Activated CD4-positive, alpha-beta T cell treated with anti-CD3 and anti-CD28 coated beads for 48 hours (primary cell): ENCODE measurements around the gene AQP9.
A peak's percentile ranks its signal among the peaks of the same experiment; 100 is the strongest.
"Not testable (repeated sequence)": the region's sequence is repeated elsewhere in the genome, so short reads cannot be mapped to it uniquely, and the experiment has no call there.

ENCODE experiments used
- DNase-seq: peaks from one replicate; pipeline ENCODE4 v3.0.0-alpha.2; 2020

AQP9 gene

DNA sequence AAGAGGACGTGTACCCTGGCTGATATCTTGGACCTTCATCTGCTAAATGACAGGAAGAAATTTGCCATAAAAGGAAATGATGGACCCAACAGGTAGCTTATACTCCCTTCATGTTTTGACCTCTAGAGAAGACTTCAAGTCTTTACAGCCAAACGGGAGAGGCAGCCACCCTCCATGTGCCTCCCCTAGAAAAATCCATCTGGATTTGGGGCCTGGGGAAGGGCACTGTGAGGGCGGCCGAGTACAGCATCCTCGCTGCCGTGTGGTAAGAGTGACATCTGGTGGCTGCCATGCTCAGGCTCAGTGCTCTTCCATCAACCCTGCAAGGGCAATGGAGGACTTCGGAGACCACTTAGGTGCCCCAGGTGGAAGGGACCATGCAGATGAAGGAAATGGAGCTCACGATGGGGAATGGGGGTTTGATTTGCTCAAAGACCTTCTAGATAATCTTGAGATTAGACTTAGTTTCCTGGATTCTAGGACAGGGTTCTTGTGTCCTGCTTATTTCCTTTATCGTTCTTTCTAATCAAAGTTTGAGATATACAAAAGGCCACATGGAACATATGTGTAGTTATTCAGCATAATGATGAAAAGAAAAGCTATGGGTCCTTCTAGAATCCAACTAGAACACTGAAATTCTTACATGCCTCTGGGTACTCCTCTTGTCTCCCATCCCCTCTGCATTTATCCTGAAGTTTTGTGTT lies 44.4 kb downstream of the AQP9 start:
- DNase-seq: peak; percentile 41

DNA sequence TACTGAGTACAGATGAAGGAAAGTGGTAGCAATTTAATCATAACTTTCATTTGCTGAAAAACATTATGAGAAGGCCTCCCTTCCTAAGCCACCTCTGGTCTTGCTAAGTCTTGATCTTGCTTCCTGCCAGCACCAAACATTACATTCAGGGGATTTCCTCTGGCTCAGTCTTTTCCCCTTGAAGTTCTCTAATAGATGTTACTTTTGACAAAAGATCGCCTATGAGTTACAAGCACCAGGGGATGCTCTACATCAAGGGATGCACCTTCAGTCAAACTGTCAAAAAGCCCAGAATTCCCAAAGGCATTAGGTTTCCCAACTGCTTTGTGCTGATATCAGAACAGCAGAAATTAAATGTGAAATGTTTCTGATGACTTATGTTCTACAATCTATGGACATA lies 47.3 kb downstream of the AQP9 start:
- no peak for DNase-seq

DNA sequence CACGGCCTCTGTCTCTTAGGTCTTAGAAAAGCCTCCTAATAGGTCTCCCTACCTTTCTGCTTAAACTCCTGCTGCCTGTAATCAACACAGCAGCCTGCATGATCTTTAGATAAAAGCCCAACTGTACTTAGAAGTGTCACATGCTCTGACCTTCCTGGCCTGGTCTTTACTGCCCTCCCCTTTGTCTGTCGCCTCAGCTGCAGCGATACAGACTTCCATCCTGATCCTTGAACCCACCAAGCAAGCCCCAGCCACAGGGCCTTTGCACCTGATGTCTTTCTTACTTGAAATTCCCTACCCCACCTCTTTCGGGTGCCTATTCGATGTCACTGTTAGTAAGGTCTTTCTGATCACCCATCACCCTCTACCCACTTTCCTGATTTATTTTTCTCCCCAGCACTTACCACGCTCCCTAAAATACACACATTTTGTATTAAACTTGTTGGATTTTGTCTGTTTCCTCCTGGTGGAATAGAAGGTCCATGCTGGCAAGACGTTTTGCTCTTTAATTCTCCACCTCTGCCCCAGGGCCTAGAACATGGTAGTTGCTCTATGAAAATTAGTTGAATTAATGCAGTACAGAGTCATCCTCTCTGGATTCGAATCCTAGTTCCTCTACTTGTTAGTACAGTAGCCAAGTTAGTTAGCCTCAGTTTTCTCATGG lies 51.1 kb downstream of the AQP9 start:
- DNase-seq: no peak

DNA sequence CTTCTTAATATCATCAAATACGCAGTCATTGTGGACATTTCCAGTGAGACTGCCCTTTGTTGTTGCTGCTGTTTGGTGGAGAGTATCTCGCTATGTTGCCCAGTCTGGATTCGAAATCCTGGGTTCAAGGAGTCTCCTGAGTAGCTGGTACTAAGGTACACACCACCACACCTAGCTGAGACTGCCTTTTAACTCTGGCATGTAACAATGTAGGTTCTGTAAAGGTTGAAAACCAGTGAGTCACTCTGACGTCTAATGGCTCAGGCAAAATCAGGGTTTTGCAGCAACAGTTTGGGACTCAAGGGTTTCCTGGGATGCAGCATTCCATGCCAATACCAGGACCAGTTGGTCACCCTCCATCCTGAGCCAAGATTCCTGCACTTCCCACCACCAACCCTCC lies 52.2 kb downstream of the AQP9 start:
- DNase-seq: no peak

DNA sequence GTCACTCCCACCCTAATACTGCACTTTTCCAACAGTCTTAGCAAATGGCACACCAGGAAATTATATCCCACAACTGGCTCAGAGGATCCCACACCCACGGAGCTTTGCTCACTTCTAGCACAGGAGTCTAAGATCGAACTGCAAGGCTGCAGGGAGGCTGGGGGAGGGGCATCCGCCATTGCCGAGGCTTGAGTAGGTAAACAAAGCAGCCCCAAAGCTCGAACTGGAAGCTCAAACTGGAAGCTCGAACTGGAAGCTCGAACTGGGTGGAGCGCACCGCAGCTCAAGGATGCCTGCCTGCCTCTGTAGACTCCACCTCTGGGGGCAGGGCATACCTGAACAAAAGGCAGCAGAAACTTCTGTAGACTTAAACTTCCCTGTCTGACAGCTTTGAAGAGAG lies 55.5 kb downstream of the AQP9 start:
- DNase-seq: not testable (repeated sequence)

DNA sequence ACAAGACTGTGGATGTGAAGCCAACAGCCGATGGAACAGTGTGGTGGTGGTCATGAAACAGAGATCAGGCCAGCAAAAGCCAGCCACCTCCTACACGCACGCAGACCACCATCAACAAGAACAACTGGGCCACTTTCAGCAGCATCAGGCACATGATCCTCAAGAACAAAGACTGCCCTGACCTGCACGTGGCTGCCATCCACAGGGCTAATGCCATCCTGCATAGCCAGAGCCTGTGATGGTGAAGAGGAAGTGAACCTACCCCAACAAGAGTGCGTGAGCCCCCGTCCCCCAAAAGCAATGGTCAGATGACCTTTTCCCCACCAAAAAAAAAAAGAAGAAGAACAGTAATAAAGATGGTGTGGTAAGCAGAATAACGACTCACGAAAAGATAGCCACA lies 62.6 kb downstream of the AQP9 start:
- DNase-seq: no peak

DNA sequence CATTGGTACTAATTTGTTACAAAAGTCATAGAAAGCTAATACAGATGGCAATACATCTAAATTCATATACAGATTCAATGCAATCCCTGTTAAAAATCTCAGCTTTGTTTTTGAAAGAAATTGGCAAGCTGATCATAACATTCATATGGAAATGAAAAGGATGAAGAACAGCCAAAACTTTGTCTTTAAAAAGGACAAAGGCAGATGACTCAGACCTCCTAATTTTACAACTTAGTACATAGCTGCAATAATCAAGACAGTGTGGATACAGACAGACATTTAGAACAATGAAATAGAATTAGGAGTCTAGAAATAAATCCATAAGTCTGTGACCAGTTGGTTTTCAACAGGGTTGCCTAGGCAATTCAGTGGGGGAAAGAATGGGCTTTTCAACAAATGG lies 63.3 kb downstream of the AQP9 start:
- DNase-seq: no peak

DNA sequence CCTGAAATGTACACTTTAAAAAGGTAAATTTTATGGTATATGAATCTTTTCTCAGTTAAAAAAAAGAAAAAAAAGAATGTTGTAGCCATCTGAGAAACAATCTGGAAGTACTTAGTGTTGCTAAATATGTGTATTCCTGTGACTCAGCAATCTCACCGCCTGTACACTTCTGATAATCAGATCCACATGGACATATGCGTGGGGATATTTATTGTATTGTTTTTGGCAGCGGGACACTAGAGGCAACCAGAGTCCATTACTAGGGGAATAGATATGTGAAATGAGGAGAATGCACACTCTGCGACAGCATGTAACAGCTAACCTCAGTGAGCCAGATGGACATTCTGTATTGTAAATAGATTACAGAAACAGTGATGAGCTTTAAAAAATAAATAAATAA lies 65.4 kb downstream of the AQP9 start:
- DNase-seq: no peak

DNA sequence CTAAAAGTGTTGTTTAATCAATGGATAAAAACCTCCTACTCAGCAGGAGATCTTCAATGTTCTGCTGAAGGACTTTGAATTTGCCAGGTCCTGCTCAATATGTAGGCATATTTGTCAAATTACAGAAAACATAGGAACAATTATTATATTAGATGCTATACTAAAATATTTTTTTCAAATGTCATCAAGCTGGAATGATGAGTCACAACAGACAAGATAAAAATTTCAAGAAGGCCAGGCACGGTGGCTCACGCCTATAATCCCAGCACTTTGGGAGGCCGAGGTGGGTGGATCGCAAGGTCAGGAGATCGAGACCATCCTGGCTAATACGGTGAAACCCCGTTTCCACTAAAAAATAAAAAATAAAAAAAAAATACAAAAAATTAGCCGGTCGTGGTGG lies 68.0 kb downstream of the AQP9 start:
- DNase-seq: no peak

DNA sequence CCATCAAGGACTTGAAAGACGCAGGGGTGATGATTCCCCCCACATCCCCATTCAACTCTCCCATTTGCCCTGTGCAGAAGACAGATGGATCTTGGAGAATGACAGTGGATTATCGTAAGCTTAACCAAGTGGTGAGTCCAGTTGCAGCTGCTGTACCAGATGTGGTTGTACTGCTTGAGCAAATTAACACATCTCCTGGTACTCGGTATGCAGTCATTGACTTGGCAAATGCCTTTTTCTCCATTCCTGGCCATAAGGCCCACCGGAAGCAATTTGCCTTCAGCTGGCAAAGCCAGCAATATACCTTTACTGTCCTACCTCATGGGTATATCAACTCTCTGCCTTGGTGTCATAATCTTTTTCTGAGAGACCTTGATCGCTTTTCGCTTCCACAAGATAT lies 70.0 kb downstream of the AQP9 start:
- DNase-seq: not testable (repeated sequence)

DNA sequence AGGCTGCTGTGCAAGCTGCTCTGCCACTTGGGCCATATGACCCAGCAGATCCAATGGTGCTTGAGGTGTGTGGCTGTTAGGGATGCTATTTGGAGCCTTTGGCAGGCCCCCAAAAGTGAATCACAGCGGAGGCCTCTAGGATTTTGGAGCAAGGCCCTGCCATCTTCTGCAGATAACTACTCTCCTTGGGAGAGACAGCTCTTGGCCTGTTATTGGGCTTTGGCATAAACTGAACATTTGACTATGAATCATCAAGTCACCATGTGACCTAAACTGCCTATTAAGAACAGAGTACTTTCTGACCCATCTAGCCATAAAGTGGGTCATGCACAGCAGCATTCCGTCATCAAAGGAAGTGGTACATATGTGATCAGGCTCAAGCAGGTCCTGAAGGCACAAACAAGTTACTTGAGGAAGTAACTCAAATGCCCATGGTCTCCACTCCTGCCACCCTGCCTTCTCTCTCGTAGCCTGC lies 70.9 kb downstream of the AQP9 start:
- not testable (repeated sequence) for DNase-seq

DNA sequence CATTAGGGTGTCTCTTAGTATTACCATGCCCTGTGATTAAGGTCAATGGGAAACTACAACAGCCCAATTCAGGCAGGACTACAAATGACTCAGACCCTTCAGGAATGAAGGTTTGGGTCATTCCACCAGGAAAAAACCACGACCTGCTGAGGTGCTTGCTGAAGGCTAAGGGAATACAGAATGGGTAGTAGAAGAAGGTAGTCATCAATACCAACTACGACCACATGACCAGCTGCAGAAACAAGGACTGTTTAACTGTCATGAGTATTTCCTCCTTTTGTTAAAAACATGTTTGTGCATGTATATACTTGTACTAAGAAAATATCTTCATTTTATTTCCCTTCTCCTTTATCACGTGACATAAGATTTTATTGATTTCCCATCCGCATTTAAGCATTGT lies 71.8 kb downstream of the AQP9 start:
- DNase-seq: not testable (repeated sequence)

DNA sequence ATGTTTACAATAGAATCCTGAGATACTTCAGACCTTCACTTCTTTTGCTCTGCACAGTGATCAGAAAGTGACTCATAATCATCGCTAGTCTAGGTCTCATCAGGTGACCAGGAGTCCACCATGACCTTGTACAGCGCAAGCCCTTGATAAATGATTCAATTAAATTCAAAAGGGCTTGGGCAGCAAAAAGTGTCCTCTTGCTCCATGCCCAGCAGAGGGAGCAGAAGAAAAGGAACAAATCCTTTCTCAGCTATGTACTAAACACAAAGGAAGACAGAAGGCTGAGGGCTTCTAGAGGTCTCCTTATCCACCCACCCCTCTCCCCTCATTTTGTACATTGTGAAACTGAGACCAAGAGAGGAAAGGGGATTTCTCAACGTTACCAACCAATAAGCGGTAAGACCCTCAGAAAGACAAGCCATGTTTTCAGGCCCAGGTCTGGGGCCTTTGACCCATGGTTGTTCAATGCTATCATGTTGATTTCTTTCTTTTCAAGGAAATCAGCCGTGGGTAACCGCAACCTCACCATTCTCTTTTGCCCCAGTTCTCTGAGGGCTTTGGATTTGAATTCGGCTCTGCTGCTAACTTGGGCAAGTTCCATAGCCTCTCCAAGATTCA lies 74.8 kb downstream of the AQP9 start:
- no peak for DNase-seq

DNA sequence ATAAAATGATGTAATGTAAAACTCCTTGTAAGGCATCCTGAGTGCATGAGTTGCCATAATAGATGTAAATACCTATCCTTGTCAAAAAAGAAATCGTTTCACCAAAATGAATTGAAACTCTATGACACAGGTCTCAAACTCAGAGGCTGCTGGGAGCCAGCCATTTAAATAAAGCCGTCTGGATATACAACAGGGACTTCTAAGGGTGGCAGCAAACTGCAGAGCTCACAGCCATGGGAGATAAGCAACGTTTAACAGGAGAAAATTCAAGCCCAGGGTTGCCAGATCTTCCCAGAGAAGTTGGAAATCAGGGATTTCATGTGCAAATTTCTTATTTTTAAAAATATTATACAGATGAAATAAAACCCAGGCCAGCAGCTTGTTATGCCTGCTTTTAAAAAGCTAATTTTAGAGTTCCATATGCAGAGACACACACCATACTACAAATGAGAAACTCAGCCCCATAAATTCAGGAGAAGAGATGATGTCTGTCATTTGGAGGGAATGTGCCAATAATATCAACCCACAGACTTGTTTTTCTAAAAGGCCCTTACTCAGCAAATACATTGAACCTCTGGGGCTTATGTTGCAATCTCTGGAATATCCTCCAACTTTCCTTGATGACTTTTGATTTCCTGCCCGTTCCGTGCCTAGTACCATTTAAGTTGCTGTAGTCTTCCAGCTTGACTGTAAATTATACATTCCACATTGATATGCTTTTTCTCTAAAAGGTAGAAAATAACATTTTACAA lies 75.6 kb downstream of the AQP9 start:
- DNase-seq: no peak

DNA sequence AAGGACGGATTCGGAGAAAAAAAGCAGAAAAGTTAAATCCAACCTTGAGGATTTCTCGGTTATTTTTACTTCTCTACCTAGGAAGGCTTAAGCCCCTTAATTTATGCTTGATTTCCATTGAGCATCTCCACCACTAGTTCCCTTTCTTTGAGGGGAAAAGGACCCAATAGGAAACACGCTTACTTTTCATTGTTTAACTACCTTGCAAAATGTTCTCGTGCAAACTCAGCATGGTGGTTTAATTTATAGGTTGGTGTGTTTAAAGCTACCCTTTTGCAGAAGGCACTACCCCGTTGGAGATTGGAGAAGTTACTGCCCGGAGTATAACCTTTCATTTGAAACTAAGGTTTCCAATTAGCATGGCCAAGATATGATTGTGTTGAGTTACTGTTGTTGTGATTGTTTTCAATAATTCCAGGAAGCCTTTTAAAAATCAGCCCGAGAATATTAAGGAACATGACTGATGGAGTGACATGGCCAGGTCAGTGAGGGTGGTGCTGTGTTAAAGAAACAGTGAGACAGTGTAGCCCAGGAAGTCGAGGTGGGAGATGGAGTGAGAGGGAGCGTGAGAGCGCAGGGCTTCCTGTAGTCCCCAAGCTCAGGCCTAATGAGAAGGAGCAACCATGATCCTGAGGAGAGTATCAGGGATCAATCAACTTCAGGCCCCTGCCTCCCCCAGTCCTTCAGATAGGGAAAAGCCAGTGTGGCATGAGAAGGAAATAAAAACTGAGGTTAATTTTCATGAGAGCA lies 76.6 kb downstream of the AQP9 start:
- no peak for DNase-seq

DNA sequence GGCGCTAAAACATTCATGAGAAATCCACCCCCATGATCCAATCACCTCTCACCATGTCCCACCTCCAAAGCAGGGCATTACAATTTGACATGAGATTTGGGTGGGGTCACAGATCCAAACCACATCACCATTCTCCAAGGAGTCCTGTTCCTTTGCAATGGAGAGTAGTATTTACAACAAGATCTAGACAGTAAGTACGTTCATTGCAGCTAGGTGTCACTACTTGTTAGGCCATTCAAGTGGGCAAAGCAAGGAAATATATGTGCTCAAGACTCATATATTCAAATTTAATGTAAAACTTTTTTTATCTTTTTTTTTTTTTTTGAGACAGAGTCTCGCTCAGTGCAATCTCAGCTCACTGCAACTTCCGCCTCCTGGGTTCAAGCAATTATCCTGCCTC lies 79.3 kb downstream of the AQP9 start:
- DNase-seq: no peak

DNA sequence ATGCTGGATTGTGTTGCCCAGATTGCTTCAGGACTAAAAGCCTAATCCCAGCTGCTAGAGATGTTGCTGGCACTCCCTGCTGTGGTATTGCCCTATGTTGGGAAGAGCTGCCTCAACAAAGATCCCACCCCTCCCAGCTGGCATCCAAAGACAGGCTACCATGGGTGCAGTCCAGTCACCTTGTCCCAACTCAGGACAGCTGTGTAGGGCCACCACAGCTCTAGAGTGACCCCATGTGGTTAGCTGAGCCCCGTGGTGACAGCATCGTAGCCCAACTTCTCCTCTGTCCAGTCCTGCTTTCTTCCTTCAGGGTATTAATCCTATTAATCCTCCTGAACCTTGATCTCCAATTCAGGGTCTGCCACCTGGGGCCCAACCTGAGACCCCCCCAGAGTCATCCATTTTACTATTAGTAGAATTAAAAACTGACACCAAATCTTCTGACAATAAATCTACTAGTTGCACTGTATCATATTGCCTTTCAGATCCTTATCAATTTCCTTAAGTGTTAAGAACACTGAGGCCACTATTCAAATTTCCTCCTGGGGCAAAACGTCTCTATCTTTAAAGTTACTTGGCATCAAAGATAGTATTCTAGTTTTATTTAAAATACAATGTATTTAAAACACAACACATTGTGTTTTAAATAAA lies 83.5 kb downstream of the AQP9 start:
- DNase-seq: no peak

DNA sequence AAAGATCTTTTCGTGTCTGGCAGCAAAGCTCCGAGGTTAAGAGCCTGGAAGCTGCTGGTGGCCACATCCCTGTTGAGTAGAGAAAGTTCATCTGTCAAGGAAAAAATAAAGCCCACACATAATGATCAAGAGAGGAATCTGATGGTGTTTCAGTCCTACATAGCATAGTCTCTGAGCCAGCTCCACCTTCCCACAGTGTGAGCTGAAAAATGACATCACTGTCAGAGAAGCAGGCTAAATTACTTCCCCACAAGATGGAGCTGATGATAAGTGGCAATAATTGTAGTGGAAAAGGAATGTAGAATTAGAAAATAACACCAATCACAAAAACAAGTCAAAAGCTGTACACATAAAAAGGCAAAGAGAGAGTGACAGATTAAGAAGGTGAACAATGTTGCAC lies 84.5 kb downstream of the AQP9 start:
- DNase-seq: no peak

DNA sequence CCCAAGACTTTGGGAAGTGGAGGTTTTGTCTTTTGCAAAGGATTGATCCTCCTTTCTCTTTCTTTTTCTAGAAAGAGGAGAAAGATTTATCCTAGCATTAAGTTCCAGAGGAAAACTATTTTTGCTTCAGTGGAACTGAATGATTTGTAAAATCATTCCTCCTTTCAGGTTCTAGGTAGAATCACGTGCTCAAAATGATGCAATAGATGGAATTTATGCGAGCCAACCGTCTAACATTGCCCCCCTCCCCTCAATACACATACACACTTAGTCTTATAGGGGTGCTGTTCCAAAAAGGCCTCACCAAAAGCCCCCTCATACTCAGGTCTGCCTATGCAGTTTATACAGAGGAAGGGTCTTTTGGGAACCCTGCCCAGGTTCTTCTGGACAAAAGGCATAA lies 85.3 kb downstream of the AQP9 start:
- no peak for DNase-seq

DNA sequence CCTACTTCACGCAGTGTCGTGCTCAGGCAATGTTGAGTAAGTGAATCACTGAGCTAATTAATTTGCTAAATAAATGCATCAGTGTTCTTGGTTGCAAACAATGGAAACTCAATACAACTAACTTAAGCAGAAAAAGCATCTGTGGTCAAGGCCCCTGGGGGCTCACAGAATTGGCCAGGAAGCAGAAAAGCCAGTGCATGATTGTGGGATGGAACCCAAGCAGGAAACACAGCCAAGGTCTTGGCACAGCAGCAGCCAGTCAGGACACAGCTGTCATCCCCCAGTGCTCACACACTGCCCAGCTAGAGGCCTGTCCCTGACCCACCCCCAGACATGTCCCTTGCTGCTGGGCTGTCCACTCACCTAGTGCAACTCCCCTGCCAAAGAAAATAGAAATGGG lies 85.9 kb downstream of the AQP9 start:
- no peak for DNase-seq

DNA sequence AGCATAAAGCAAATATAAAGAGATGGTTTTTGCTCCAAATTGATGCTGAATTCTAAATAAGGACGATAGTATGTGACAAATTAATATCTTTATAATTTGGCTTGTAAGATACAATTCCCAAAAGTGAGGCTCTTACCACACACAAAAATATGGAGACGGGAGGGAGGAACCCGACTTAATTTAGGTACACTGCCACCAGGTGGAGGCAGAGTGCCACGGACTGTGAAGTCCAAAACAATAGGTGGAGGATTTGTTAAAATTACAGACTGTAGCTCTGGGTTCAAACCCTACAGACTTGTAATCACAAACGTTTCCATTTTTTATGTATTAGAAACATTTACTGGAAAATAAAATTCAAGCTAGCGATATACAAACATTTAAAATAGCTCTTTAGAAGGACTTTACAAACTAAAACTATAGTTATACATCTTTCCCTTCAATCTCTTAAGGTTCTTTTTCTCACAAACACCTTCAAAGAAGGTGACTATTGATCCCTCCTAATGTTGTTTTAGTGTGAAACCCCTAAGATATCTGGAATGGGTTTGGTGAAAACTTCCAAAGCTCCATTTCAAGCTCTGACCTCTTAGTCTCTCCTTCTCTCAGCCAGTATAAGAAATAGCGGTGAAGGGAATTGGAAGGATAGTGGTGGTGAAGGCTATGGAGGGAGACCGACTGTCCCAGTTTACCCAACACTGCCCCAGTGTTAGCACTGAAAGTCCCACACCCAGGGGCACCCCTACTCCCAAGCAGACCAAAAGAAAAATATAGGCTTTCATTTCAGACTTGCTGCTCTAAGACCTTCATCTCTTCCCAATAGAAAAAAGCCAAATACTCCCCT lies 89.7 kb downstream of the AQP9 start:
- peak; percentile 82 for DNase-seq
